AG04450 (cell line): Measurements from ENCODE around the gene KRTAP4-8. TPM values are rescaled to one million over a fixed set of nuclear protein-coding genes. Genes with fewer than 3 reads are reported as not detected.
A peak's percentile ranks its signal among the peaks of the same experiment; 100 is the strongest.
"Not testable (repeated sequence)": the region's sequence is repeated elsewhere in the genome, so short reads cannot be mapped to it uniquely, and the experiment has no call there.

Experiments used
- CTCF ChIA-PET: fragments of 300-600, 350-600 bp; formaldehyde crosslinking; extraction: SDS; loops from one replicate; lab custom pipeline; 2022; ENCODE audit warnings: antibody characterized with exemption, inconsistent platforms; lab: Charles Lee
- POLR2A ChIA-PET: fragments of 350-600 bp; formaldehyde crosslinking; extraction: SDS; loops from one replicate; lab custom pipeline; 2021; ENCODE audit warnings: antibody characterized with exemption, inconsistent platforms; lab: Yijun Ruan, JAX
- DNase-seq: peaks from one replicate; pipeline ENCODE4 v3.0.0-alpha.2; 2011; ENCODE audit warnings: low read depth, low spot score
- H3K27ac ChIP-seq: one replicate; pipeline ENCODE4 v1.5.1; 2012; ENCODE audit warnings: low read depth, low read length, control low read depth
- H3K27me3 ChIP-seq: one replicate; pipeline ENCODE4 v1.6.0; 2012; ENCODE audit warnings: low read length; ENCODE audit not compliant: control insufficient read depth, insufficient read depth
- H3K4me3 ChIP-seq: 2 replicates; pipeline ENCODE4 v1.5.1; 2011; ENCODE audit warnings: mild to moderate bottlenecking, low read depth, low read length, control low read depth
- H3K9me3 ChIP-seq: 2 replicates; pipeline ENCODE4 v1.5.1; 2012; ENCODE audit warnings: low read length; ENCODE audit not compliant: control insufficient read depth, insufficient read depth
- CTCF ChIP-seq: IDR thresholded peaks from 2 replicates; pipeline ENCODE4 v1.5.1; 2011; ENCODE audit warnings: low read depth, low read length, control low read depth, inconsistent platforms
- polyA plus RNA-seq: library from polyadenylated mRNA; depleted of rRNA; stranded (reverse); fragments of >200 nt; gene quantifications from 2 replicates; pipeline ENCODE4 v1.2.3, GENCODE V29; 2011

Gene KRTAP4-8
- polyA plus RNA-seq, 1 experiment = not detected

- ChIA-PET POLR2A (no interaction called here), CTCF (no interaction called here)
- no peak for TF ChIP-seq CTCF
These were observed 18.4 kb upstream of the KRTAP4-8 start for GRCh38 chr17:41116297-41116696.

GRCh38 chr17:41111151-41111885 lies 13.4 kb upstream of the KRTAP4-8 start:
- H3K27me3 ChIP-seq = no peaks in the 10 kb centered on the region
- no peak for DNase-seq
- no peak overlapping the region for H3K4me3 ChIP-seq
- no peak overlapping the region for H3K27ac ChIP-seq
- no peak for TF ChIP-seq CTCF
- no peaks in the 10 kb centered on the region for H3K9me3 ChIP-seq
- ChIA-PET CTCF (no interaction called here), POLR2A (no interaction called here)

More at GRCh38 chr17:41116297-41116696, 18.4 kb upstream of the KRTAP4-8 start:
- Histone ChIP-seq H3K27me3 (no peaks in the 10 kb centered on the region), H3K9me3 (no peaks in the 10 kb centered on the region), H3K27ac (no peak overlapping the region), H3K4me3 (no peak overlapping the region)
- DNase-seq = no peak

- not testable (repeated sequence) for DNase-seq, H3K27ac ChIP-seq, H3K4me3 ChIP-seq, H3K9me3 ChIP-seq, H3K27me3 ChIP-seq
- ChIA-PET POLR2A (interaction anchor here (0.7 kb wide), 1 partner anchor 37 kb away, joined by 3 read pairs; no protein-coding TSS in a partner anchor), CTCF (interaction anchor here (1.5 kb wide), 1 partner anchor 18 kb away, joined by 3 read pairs; no protein-coding TSS in a partner anchor)
These were observed 10.9 kb upstream of the KRTAP4-8 start for GRCh38 chr17:41108728-41109386.

GRCh38 chr17:41107941-41108450 lies 10.1 kb upstream of the KRTAP4-8 start:
- no peak for DNase-seq
- H3K27me3 ChIP-seq = no peaks in the 10 kb centered on the region
- no peak overlapping the region for H3K27ac ChIP-seq
- ChIA-PET CTCF (interaction anchor here (0.7 to 1.5 kb wide), 2 partner anchors 17 to 540 kb away, joined by 3 to 4 read pairs; no protein-coding TSS in a partner anchor), POLR2A (no interaction called here)
- H3K4me3 ChIP-seq = no peak overlapping the region
- H3K9me3 ChIP-seq = no peaks in the 10 kb centered on the region
- TF ChIP-seq CTCF = no peak

GRCh38 chr17:41105347-41105746 lies 7.4 kb upstream of the KRTAP4-8 start, which contains the start of gene KRTAP4-9:
Gene KRTAP4-9, plus strand, starts transcription at chr17:41105389. Its CDS starts 0 bp downstream, at chr17:41105389.
- DNase-seq, CTCF ChIA-PET, H3K9me3 ChIP-seq, POLR2A ChIA-PET, H3K4me3 ChIP-seq, H3K27ac ChIP-seq, H3K27me3 ChIP-seq: not testable (repeated sequence)

GRCh38 chr17:41104386-41105038 lies 6.6 kb upstream of the KRTAP4-8 start:
- POLR2A ChIA-PET, H3K27ac ChIP-seq, H3K27me3 ChIP-seq, H3K4me3 ChIP-seq, H3K9me3 ChIP-seq: not testable (repeated sequence)
- DNase-seq = peak; percentile 23
- CTCF ChIA-PET = interaction anchor here (0.6 kb wide), 1 partner anchor 544 kb away, joined by 3 read pairs; no protein-coding TSS in a partner anchor
